PC-3 (cell line): ENCODE measurements around the gene ACTR6.

Experiments
- CTCF ChIP-seq: fragments of 300-600 bp; sonication (generic); conservative IDR thresholded peaks from 2 replicates; pipeline ENCODE4 v1.5.1; 2017; ENCODE audit warnings: antibody characterized with exemption, low read depth, mild to moderate bottlenecking, low read length
- EZH2 ChIP-seq: fragments of 300-600 bp; sonication (generic); IDR thresholded peaks from one replicate; pipeline ENCODE4 v1.6.1; 2017; ENCODE audit warnings: antibody characterized with exemption, mild to moderate bottlenecking, low read length; ENCODE audit not compliant: unreplicated experiment

- no peak for TF ChIP-seq CTCF
- no peak for TF ChIP-seq EZH2
Measured at GRCh38 chr12:100268835-100269564, 68.4 kb downstream of the ACTR6 start.
